Liver (tissue), 9 donors: ENCODE results near the gene CNTN1. TPM values are rescaled to one million over a fixed set of nuclear protein-coding genes. Genes with fewer than 3 reads are reported as not detected.

Experiments
- DNase-seq: peaks from one replicate; pipeline ENCODE4 v3.0.0-alpha.2; 2017; ENCODE audit warnings: low spot score
- H3K27ac ChIP-seq, 2 donors: one replicate each; pipeline ENCODE4 v1.7.0; 2013; ENCODE audit warnings: inconsistent platforms in 2 of 2, low read length in 2 of 2, control low read depth in 1 of 2, low read depth in 1 of 2, mild to moderate bottlenecking in 1 of 2
- H3K27me3 ChIP-seq, 4 donors: one replicate each; pipeline versions ENCODE4 v1.6.1 to v1.7.0; 2013; ENCODE audit warnings: low read length in 3 of 4, inconsistent platforms in 1 of 4, mild to moderate bottlenecking in 1 of 4, moderate library complexity in 1 of 4; ENCODE audit not compliant: control insufficient read depth in 4 of 4, insufficient read depth in 4 of 4
- H3K36me3 ChIP-seq, 4 donors: one replicate each; pipeline versions ENCODE4 v1.6.1 to v1.7.0; 2013; ENCODE audit warnings: low read length in 3 of 4, mild to moderate bottlenecking in 3 of 4, low read depth in 1 of 4, moderate library complexity in 1 of 4; ENCODE audit not compliant: control insufficient read depth in 4 of 4, insufficient read depth in 3 of 4
- H3K4me1 ChIP-seq, 4 donors: one replicate each; pipeline versions ENCODE4 v1.6.1 to v1.7.0; 2013; ENCODE audit warnings: low read length in 3 of 4, mild to moderate bottlenecking in 3 of 4, moderate library complexity in 1 of 4; ENCODE audit not compliant: control insufficient read depth in 4 of 4, insufficient read depth in 4 of 4
- H3K4me3 ChIP-seq, 3 donors: one replicate each; pipeline versions ENCODE4 v1.6.1 to v1.7.0; 2013; ENCODE audit warnings: low read length in 3 of 3, control low read depth in 1 of 3, low read depth in 1 of 3, mild to moderate bottlenecking in 1 of 3
- H3K9ac ChIP-seq, 2 donors: one replicate each; pipeline ENCODE4 v1.7.0; 2013; ENCODE audit warnings: low read length in 2 of 2, mild to moderate bottlenecking in 2 of 2, moderate library complexity in 2 of 2, control low read depth in 1 of 2, low read depth in 1 of 2
- H3K9me3 ChIP-seq, 4 donors: one replicate each; pipeline versions ENCODE4 v1.6.1 to v1.7.0; 2013; ENCODE audit warnings: low read length in 3 of 4; ENCODE audit not compliant: control insufficient read depth in 4 of 4
- ATF3 ChIP-seq: IDR thresholded peaks from 2 replicates; pipeline ENCODE4 v1.6.1; 2016; ENCODE audit warnings: antibody characterized with exemption
- EGR1 ChIP-seq, 2 donors: IDR thresholded peaks; 2 replicates each; pipeline ENCODE4 v1.6.1; 2016 to 2018; ENCODE audit warnings: antibody characterized with exemption in 2 of 2, low read depth in 2 of 2
- FOXA1 ChIP-seq: IDR thresholded peaks from 2 replicates; pipeline ENCODE4 v1.6.1; 2016; ENCODE audit warnings: antibody characterized with exemption
- FOXA2 ChIP-seq: IDR thresholded peaks from 2 replicates; pipeline ENCODE4 v1.6.1; 2016; ENCODE audit warnings: antibody characterized with exemption
- GABPA ChIP-seq, 2 donors: IDR thresholded peaks in 1 of 2; conservative IDR thresholded peaks in 1 of 2; 2 replicates each; pipeline ENCODE4 v1.6.1; 2016; ENCODE audit warnings: antibody characterized with exemption in 2 of 2, mild to moderate bottlenecking in 1 of 2, moderate library complexity in 1 of 2
- HNF4A ChIP-seq, 2 donors: conservative IDR thresholded peaks; 2 replicates each; pipeline ENCODE4 v1.6.1; 2016; ENCODE audit warnings: antibody characterized with exemption in 2 of 2, mild to moderate bottlenecking in 2 of 2
- HNF4G ChIP-seq: IDR thresholded peaks from 2 replicates; pipeline ENCODE4 v1.6.1; 2016; ENCODE audit warnings: antibody characterized with exemption
- JUND ChIP-seq, 2 donors: IDR thresholded peaks; 2 replicates each; pipeline ENCODE4 v1.6.1; 2016; ENCODE audit warnings: antibody characterized with exemption in 2 of 2
- NR2F2 ChIP-seq: IDR thresholded peaks from 2 replicates; pipeline ENCODE4 v1.6.1; 2016; ENCODE audit warnings: antibody characterized with exemption
- RAD21 ChIP-seq, 2 donors: IDR thresholded peaks; 2 replicates each; pipeline ENCODE4 v1.6.1; 2016; ENCODE audit warnings: antibody characterized with exemption in 2 of 2, mild to moderate bottlenecking in 2 of 2
- RXRA ChIP-seq, 2 donors: IDR thresholded peaks; 2 replicates each; pipeline ENCODE4 v1.6.1; 2017 to 2018; ENCODE audit warnings: antibody characterized with exemption in 2 of 2, mild to moderate bottlenecking in 1 of 2
- SP1 ChIP-seq: IDR thresholded peaks from 2 replicates; pipeline ENCODE4 v1.6.1; 2018; ENCODE audit warnings: antibody characterized with exemption, mild to moderate bottlenecking
- TAF1 ChIP-seq: conservative IDR thresholded peaks from 2 replicates; pipeline ENCODE4 v1.6.1; 2016; ENCODE audit warnings: antibody characterized with exemption, mild to moderate bottlenecking
- YY1 ChIP-seq: IDR thresholded peaks from 2 replicates; pipeline ENCODE4 v1.6.1; 2016; ENCODE audit warnings: antibody characterized with exemption, mild to moderate bottlenecking
- ZBTB33 ChIP-seq: IDR thresholded peaks from 2 replicates; pipeline ENCODE4 v1.6.1; 2016; ENCODE audit warnings: antibody characterized with exemption
- WGBS: extraction: QIAGEN DNeasy Blood & Tissue Kit; methylation state at CpG from one replicate; pipeline ENCODE4 v1.1.7; 2013; 5-methylcytosine and 5-hydroxymethylcytosine counted together
- polyA plus RNA-seq, 2 donors: library from polyadenylated mRNA; stranded (reverse) in 1 of 2; unstranded in 1 of 2; fragments of 200-250 nt in 1 of 2; fragments of >200 nt in 1 of 2; fragmentation: Nextera tagmentation in 1 of 2; extraction: Ambion mirVana in 1 of 2; gene quantifications; one replicate each; pipeline versions ENCODE4 v1.2.1 to v1.2.3, GENCODE V29; 2013 to 2015
- total RNA-seq, 2 donors: library from RNA; depleted of rRNA; stranded (reverse); fragments of >200 nt; gene quantifications; one replicate each; pipeline ENCODE4 v1.2.3, GENCODE V29; 2014
- TF ChIP-seq, protein P1 (sequence below): IDR thresholded peaks from 2 replicates; pipeline ENCODE4 v1.6.1; 2016; ENCODE audit warnings: antibody characterized with exemption
- TF ChIP-seq, protein P2 (sequence below): IDR thresholded peaks from 2 replicates; pipeline ENCODE4 v1.6.1; 2016; ENCODE audit warnings: antibody characterized with exemption, mild to moderate bottlenecking
- donor health status: healthy.
- donor health status: healthy.
- donor health status: healthy.
- donor health status: healthy.
- donor health status: healthy.

CNTN1 gene
- total and polyA plus RNA-seq, 4 donors: 0.03 to 1.2 (median 0.43) TPM

GRCh38 chr12:41100572-41100971 is 408.3 kb downstream of the CNTN1 start:
- no peaks in the 10 kb centered on the region for H3K27me3 ChIP-seq
- H3K9ac ChIP-seq: no peak overlapping the region
- no peak overlapping the region for H3K27ac ChIP-seq
- TF ChIP-seq JUND (IDR thresholded peaks at IDR 0.05) (no peak), TAF1 (no peak), HNF4A (conservative IDR thresholded peaks at IDR 0.05) (no peak), FOXA1 (no peak), NR2F2 (no peak), YY1 (no peak), SP1 (no peak), EGR1 (IDR thresholded peaks at IDR 0.05; ENCODE audit: low read depth in 2 of 2) (no peak), RXRA (IDR thresholded peaks at IDR 0.05) (no peak), ZBTB33 (no peak), FOXA2 (no peak), RAD21 (IDR thresholded peaks at IDR 0.05) (no peak), HNF4G (no peak), GABPA (IDR thresholded peaks at IDR 0.05 in 1 of 2, conservative IDR thresholded peaks at IDR 0.05 in 1 of 2) (no peak), ATF3 (no peak)
- TF ChIP-seq, protein P1, sequence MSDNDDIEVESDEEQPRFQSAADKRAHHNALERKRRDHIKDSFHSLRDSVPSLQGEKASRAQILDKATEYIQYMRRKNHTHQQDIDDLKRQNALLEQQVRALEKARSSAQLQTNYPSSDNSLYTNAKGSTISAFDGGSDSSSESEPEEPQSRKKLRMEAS: no peak
- TF ChIP-seq, protein P2, sequence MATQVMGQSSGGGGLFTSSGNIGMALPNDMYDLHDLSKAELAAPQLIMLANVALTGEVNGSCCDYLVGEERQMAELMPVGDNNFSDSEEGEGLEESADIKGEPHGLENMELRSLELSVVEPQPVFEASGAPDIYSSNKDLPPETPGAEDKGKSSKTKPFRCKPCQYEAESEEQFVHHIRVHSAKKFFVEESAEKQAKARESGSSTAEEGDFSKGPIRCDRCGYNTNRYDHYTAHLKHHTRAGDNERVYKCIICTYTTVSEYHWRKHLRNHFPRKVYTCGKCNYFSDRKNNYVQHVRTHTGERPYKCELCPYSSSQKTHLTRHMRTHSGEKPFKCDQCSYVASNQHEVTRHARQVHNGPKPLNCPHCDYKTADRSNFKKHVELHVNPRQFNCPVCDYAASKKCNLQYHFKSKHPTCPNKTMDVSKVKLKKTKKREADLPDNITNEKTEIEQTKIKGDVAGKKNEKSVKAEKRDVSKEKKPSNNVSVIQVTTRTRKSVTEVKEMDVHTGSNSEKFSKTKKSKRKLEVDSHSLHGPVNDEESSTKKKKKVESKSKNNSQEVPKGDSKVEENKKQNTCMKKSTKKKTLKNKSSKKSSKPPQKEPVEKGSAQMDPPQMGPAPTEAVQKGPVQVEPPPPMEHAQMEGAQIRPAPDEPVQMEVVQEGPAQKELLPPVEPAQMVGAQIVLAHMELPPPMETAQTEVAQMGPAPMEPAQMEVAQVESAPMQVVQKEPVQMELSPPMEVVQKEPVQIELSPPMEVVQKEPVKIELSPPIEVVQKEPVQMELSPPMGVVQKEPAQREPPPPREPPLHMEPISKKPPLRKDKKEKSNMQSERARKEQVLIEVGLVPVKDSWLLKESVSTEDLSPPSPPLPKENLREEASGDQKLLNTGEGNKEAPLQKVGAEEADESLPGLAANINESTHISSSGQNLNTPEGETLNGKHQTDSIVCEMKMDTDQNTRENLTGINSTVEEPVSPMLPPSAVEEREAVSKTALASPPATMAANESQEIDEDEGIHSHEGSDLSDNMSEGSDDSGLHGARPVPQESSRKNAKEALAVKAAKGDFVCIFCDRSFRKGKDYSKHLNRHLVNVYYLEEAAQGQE: no peak
- H3K4me3 ChIP-seq: no peak overlapping the region
- peaks cover 0 to 1% (median 0%) of the 10 kb centered on the region in 4 donors for H3K4me1 ChIP-seq
- no peaks in the 10 kb centered on the region for H3K36me3 ChIP-seq
- WGBS: 72% methylated on average over 1 of the region's 1 CpG
- H3K9me3 ChIP-seq: no peaks in the 10 kb centered on the region
- DNase-seq: no peak

DNA sequence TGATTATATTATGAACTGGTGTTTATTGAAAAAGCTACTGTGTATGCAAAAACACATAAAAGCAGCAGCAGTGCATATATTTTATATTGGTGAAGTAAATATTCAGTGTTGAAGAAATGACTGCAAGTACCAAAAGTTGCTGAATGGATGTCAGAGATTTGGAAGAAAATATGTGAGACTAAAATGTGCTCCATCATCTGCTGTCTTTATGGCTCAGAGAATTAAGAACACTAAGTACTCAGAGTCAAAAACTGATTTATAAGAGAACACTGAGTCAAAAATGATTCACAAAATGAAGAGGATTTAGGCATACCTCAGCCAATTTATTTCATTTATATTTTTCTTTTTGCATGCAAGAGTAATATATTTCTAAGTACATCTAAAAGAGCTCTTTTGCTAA is 409.6 kb downstream of the CNTN1 start:
- no peak for DNase-seq
- TF ChIP-seq FOXA1: no peak
- TF ChIP-seq JUND (IDR thresholded peaks at IDR 0.05): no peak
- TF ChIP-seq SP1: no peak
- TF ChIP-seq ATF3: no peak
- H3K27me3 ChIP-seq: peaks cover 0 to 2% (median 0%) of the 10 kb centered on the region in 4 donors
- H3K9me3 ChIP-seq: no peaks in the 10 kb centered on the region
- H3K4me3 ChIP-seq: no peak overlapping the region
- no peaks in the 10 kb centered on the region for H3K36me3 ChIP-seq
- H3K4me1 ChIP-seq: peaks cover 0 to 1% (median 0%) of the 10 kb centered on the region in 4 donors
- H3K9ac ChIP-seq: no peak overlapping the region
- H3K27ac ChIP-seq: no peak overlapping the region
